Stomach (tissue), 4 donors: ENCODE results near the gene C2CD2.

Source experiments
- EP300 ChIP-seq: sonication (generic); formaldehyde crosslinking; IDR thresholded peaks from one replicate; pipeline ENCODE4 v1.6.1; 2017; ENCODE audit warnings: antibody characterized with exemption
- TF ChIP-seq, protein P1 (sequence below), 7 experiments: fragments of 450-650 bp in 4 of 7; fragments of 200-600 bp in 3 of 7; sonication (generic) in 3 of 7; IDR thresholded peaks; one replicate each; pipeline ENCODE4 v1.5.1; 2016 to 2019; ENCODE audit warnings: antibody characterized with exemption in 7 of 7, control low read depth in 2 of 7, mild to moderate bottlenecking in 1 of 7

DNA sequence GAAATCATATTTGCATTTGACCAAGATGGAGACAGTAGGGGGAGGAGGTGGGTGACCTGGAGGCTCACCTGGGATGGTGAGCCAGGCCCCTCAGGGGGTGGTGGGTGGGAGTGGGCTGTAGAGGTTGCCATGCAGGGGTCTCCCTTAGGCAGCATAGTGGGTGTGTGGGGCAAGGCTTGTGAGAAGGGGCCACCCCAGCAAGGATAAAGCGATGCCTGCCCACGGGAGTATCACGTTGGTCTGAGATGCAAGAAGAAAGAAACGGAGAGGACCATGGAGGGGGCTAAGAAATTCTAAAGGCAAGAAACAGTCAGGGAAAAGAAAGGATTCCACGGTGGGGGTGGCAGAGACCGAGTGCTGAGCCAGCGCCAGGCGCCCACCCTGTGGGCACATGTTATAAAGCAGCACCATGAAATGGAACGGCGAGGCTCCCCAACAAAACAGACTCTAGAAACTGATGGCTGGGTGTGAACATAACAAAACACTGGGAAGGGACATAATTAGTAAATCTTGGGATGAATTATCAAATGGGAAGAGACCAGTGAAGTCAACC is 11.7 kb upstream of the C2CD2 start:
- TF ChIP-seq, protein P1, sequence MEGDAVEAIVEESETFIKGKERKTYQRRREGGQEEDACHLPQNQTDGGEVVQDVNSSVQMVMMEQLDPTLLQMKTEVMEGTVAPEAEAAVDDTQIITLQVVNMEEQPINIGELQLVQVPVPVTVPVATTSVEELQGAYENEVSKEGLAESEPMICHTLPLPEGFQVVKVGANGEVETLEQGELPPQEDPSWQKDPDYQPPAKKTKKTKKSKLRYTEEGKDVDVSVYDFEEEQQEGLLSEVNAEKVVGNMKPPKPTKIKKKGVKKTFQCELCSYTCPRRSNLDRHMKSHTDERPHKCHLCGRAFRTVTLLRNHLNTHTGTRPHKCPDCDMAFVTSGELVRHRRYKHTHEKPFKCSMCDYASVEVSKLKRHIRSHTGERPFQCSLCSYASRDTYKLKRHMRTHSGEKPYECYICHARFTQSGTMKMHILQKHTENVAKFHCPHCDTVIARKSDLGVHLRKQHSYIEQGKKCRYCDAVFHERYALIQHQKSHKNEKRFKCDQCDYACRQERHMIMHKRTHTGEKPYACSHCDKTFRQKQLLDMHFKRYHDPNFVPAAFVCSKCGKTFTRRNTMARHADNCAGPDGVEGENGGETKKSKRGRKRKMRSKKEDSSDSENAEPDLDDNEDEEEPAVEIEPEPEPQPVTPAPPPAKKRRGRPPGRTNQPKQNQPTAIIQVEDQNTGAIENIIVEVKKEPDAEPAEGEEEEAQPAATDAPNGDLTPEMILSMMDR (IDR thresholded peaks at IDR 0.05): no peak
- TF ChIP-seq EP300: no peak
